ENCODE data around the gene WDR20.

DNA sequence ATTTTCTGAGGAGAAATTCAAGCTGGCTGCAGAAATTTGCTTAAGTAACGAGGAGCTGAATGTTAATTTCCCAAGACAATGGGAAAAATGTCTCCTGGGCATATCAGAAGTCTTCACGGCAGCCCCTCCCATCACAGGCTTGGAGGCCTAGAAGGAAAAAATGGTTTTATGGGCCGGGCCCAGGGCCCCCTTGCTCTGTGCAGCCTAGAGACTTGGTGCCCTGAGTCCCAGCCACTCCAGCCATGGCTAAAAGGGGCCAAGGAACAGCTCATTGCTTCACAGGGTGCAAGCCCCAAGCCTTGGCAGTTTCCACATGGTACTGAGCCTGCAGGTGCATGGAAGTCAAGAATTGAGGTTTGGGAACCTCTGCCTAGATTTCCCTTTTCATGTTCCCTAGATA, 28.6 kb upstream of the WDR20 start:
- TF ChIP-seq, protein P1, sequence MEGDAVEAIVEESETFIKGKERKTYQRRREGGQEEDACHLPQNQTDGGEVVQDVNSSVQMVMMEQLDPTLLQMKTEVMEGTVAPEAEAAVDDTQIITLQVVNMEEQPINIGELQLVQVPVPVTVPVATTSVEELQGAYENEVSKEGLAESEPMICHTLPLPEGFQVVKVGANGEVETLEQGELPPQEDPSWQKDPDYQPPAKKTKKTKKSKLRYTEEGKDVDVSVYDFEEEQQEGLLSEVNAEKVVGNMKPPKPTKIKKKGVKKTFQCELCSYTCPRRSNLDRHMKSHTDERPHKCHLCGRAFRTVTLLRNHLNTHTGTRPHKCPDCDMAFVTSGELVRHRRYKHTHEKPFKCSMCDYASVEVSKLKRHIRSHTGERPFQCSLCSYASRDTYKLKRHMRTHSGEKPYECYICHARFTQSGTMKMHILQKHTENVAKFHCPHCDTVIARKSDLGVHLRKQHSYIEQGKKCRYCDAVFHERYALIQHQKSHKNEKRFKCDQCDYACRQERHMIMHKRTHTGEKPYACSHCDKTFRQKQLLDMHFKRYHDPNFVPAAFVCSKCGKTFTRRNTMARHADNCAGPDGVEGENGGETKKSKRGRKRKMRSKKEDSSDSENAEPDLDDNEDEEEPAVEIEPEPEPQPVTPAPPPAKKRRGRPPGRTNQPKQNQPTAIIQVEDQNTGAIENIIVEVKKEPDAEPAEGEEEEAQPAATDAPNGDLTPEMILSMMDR (optimal IDR thresholded peaks at IDR 0.05 in 1 of 3, IDR thresholded peaks at IDR 0.05 in 1 of 3, conservative IDR thresholded peaks at IDR 0.05 in 1 of 3; ENCODE audit: extremely low read depth in 1 of 3, insufficient read depth in 2 of 3, low read length in 3 of 3) = no peak
- no peak for TF ChIP-seq EZH2 (IDR thresholded peaks at IDR 0.05; ENCODE audit: low read length)
